ENCODE results near the gene SEMA3B. TPM values are rescaled to one million over a fixed set of nuclear protein-coding genes. Genes with fewer than 3 reads are reported as not detected.
A peak's percentile ranks its signal among the peaks of the same experiment; 100 is the strongest.

Gene SEMA3B
- total RNA-seq, 2 donors from 2014 or later = 8.7 to 32.0 TPM

DNA sequence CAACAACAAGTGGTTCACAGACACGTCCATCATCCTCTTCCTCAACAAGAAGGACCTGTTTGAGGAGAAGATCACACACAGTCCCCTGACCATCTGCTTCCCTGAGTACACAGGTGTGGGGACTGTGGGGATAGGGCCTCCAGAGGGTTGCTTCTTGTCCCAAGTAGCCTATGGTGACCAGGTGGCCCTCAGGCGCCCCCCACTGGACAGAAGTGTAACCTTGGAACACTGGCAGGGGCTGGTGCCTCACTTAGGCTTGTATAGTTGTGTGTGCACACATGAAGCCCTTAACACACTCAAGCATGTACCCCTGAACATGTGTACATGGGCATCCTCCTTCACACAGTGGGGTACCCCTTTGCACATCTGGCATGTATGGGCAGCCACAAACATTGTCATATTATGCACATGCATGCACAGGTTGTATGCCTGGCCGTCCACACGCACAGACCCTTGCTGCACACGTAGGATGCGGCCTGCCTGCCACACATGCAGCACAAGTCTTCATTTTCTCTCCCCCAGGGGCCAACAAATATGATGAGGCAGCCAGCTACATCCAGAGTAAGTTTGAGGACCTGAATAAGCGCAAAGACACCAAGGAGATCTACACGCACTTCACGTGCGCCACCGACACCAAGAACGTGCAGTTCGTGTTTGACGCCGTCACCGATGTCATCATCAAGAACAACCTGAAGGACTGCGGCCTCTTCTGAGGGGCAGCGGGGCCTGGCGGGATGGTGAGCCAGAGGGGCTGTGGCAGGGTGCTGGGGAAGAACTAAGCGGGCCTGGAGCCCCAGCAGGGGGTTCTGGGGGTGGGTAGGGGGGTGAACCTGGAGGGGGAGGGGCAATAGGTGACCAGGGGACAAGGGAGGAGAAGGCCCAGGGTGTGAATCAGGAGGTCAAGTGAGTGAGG lies 11.7 kb upstream of the SEMA3B start:
- no peak for DNase-seq (ENCODE audit: low spot score)
- TF ChIP-seq POLR2A (IDR thresholded peaks at IDR 0.05) (no peak), POLR2AphosphoS5 (IDR thresholded peaks at IDR 0.05) (no peak)
- TF ChIP-seq, protein P1, sequence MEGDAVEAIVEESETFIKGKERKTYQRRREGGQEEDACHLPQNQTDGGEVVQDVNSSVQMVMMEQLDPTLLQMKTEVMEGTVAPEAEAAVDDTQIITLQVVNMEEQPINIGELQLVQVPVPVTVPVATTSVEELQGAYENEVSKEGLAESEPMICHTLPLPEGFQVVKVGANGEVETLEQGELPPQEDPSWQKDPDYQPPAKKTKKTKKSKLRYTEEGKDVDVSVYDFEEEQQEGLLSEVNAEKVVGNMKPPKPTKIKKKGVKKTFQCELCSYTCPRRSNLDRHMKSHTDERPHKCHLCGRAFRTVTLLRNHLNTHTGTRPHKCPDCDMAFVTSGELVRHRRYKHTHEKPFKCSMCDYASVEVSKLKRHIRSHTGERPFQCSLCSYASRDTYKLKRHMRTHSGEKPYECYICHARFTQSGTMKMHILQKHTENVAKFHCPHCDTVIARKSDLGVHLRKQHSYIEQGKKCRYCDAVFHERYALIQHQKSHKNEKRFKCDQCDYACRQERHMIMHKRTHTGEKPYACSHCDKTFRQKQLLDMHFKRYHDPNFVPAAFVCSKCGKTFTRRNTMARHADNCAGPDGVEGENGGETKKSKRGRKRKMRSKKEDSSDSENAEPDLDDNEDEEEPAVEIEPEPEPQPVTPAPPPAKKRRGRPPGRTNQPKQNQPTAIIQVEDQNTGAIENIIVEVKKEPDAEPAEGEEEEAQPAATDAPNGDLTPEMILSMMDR (IDR thresholded peaks at IDR 0.05) = peak in 3 of 4 experiments; percentile 35 to 48 (median 41)
- intact Hi-C loops (cut with DNase I) = no loop called here
- H3K9me3 ChIP-seq = no peaks in the 10 kb centered on the region
- H3K27ac ChIP-seq = no peak overlapping the region
- WGBS = 90% methylated on average over 20 of the region's 20 CpGs
- H3K4me3 ChIP-seq = no peak overlapping the region
- H3K4me1 ChIP-seq (replicated peaks) = peaks cover 16% of the 10 kb centered on the region
- no peaks in the 10 kb centered on the region for H3K27me3 ChIP-seq (replicated peaks; ENCODE audit: insufficient read depth)
- H3K36me3 ChIP-seq = peaks cover 19 to 21% of the 10 kb centered on the region in 2 donors

DNA sequence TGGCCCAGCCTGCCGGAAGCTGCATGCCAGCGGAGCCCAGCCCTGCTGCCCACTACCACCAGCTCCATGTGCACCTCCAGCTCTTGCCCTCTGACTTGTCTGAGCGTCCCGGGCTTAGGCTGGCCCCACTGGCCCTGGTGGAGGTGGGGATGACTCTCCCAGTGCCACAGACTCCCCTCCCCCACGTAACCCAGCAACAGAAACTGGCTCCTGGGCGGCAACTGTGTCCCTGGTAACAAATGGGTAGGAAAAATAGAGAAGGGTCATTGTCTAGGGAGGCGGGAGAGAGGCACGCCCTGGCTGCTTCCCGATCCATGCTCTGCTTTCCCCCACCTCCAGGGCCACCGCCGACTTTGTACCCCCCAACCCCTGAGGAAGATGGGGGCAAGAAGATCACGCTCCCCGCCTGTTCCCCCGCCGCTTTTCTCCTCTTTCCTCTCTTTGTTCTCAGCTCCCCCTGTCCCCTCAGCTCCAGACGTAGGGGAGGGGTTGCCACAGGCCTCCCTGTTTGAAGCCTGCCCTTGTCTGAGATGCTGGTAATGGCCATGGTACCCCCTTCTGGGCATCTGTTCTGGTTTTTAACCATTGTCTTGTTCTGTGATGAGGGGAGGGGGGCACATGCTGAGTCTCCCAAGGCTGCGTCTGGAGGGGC lies 10.8 kb upstream of the SEMA3B start:
- H3K36me3 ChIP-seq = peaks cover 19 to 21% of the 10 kb centered on the region in 2 donors
- WGBS = 77% methylated on average over 15 of the region's 17 CpGs

DNA sequence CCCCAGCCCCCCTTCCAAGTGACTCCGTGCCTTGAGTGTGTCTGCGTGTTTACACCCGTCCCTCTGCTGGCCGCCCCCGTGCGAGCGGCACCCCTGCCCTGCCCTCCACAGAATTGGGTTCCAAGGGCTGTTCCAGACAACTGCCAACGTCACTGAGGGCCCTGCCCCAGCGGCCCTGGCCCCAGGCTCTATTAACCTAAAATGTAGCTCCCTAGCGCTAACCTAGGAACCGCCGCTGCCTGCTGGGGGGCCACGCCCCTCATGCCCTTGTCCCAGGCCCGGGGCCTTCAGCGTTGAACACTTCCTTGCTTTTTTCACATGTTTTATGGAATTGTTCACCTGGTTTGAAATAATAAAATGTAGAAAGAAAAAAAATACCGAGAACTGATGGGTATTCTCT lies 10.0 kb upstream of the SEMA3B start:
- WGBS = 57% methylated on average over 16 of the region's 16 CpGs
- H3K27me3 ChIP-seq (replicated peaks; ENCODE audit: insufficient read depth) = no peaks in the 10 kb centered on the region
- TF ChIP-seq POLR2AphosphoS5 (IDR thresholded peaks at IDR 0.05) = no peak
- TF ChIP-seq, protein P1 (IDR thresholded peaks at IDR 0.05) = no peak
- no peak for TF ChIP-seq POLR2A (IDR thresholded peaks at IDR 0.05)
- H3K9me3 ChIP-seq = no peaks in the 10 kb centered on the region
- peak overlapping the region; percentile 96 to 98 for H3K27ac ChIP-seq
- intact Hi-C loops (cut with DNase I) = no loop called here
- H3K4me1 ChIP-seq (replicated peaks) = peaks cover 16% of the 10 kb centered on the region
- H3K4me3 ChIP-seq = no peak overlapping the region
- no peak for DNase-seq (ENCODE audit: low spot score)
- peaks cover 19 to 21% of the 10 kb centered on the region in 2 donors for H3K36me3 ChIP-seq

More for the DNA sequence above, 10.8 kb upstream of the SEMA3B start:
- Histone ChIP-seq H3K4me1 (replicated peaks) (peaks cover 16% of the 10 kb centered on the region), H3K27me3 (replicated peaks; ENCODE audit: insufficient read depth) (no peaks in the 10 kb centered on the region), H3K4me3 (no peak overlapping the region), H3K27ac (peak overlapping the region in 1 of 2 donors; percentile 96), H3K9me3 (no peaks in the 10 kb centered on the region)
- intact Hi-C loops (cut with DNase I) = no loop called here
- no peak for DNase-seq (ENCODE audit: low spot score)
- TF ChIP-seq POLR2AphosphoS5 (IDR thresholded peaks at IDR 0.05) (no peak), POLR2A (IDR thresholded peaks at IDR 0.05) (no peak)
- TF ChIP-seq, protein P1 (IDR thresholded peaks at IDR 0.05) = no peak

DNA sequence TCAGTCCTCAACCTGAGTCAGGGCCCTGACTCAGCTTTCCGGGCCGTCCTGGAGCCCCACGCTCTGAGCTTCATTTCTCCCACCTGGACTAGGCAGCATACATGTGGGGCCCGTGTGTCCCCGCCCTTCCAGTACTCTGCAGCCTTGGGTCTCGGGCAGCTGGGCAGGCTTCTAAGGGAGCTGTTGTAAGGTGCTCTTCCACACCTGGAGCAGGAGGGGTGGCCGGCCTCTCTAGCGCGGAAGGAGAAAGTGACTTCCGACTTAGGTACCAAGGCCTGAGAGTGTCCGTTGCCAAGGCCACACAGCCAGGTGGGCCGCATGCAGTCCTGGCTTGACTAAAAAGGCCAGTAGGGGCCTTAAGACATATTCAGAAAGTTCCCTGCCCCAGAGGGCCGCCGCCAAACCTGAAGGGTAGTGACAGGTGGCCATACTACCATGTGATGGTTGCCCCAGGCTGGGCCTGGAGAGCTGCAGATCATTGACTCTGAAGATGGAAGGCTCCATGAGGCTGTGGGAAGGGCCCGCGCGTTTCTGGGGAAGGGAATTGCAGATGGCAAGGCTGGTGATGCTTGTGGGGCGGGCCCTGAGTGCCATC lies 9.4 kb upstream of the SEMA3B start:
- intact Hi-C loops (cut with DNase I) = loop anchor here (1.0 to 2.0 kb wide), 2 partner anchors 13 to 63 kb away; partner anchors contain the start of gene HYAL2
- no peak for DNase-seq (ENCODE audit: low spot score)

More for the DNA sequence above, 9.4 kb upstream of the SEMA3B start:
- H3K27ac ChIP-seq = peak overlapping the region; percentile 96 to 98
- TF ChIP-seq, protein P1 (IDR thresholded peaks at IDR 0.05) = no peak
- no peak for TF ChIP-seq POLR2AphosphoS5 (IDR thresholded peaks at IDR 0.05)
- no peak for TF ChIP-seq POLR2A (IDR thresholded peaks at IDR 0.05)
- H3K4me3 ChIP-seq = peak overlapping the region in 1 of 2 donors; percentile 62
- no peaks in the 10 kb centered on the region for H3K9me3 ChIP-seq
- peaks cover 16% of the 10 kb centered on the region for H3K4me1 ChIP-seq (replicated peaks)
- WGBS = 62% methylated on average over 14 of the region's 18 CpGs
- H3K27me3 ChIP-seq (replicated peaks; ENCODE audit: insufficient read depth) = no peaks in the 10 kb centered on the region
- H3K36me3 ChIP-seq = peaks cover 19 to 21% of the 10 kb centered on the region in 2 donors

All from prostate gland (tissue), 2 donors.